DMS114 treated with DMSO at 0.1 percent for 48 hours (cell line): ENCODE data around the gene TP53AIP1.

Experiments
- DNase-seq: peaks from one replicate; lab custom pipeline; 2025; ENCODE audit not compliant: unreplicated experiment; lab: John Stamatoyannopoulos, UW

TP53AIP1 gene

DNA sequence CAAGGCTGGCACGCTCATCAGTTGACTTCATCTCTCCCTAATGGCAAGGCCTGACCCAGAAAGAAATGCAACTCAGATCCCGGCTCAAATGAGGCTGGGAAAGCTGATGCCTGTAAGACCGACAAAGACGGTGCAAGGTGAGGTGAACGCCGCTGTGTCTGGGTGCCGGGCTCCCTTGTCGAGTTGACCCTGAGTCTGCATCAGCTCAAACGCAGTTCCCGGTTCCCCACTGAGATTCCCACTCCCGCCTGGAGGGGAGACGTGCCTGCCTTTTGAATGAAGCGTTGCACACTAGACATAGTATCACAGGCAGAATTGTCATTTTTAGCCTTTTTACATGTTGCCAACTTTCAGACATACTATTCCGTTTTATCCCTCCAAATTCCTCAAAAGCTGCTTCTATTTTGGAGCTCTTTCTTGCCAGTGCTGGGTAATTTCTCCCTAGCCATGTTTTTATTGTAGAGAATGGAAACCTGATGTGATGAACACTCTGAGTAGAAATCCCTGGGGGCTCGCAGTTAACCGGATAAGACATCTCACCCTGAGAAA, 831 bp upstream of the TP53AIP1 start:
- DNase-seq = no peak

DNA sequence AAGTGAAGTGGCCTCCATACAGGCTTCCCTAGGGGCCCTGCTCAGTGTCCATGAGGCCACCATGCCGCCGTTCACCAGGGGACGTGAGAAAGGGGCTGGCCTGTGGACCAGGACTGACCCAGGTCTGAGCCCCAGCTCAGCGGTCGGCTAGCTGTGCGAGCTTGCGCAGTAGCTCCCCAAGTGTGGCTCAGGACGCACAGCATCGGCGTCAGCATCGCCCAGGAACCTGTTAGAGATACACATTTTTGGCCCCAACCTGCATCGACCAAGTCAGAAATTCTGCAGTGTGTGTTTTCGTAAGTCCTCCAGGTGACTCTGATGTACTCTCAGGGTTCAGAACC, 429 bp downstream of the TP53AIP1 start:
- DNase-seq = no peak

DNA sequence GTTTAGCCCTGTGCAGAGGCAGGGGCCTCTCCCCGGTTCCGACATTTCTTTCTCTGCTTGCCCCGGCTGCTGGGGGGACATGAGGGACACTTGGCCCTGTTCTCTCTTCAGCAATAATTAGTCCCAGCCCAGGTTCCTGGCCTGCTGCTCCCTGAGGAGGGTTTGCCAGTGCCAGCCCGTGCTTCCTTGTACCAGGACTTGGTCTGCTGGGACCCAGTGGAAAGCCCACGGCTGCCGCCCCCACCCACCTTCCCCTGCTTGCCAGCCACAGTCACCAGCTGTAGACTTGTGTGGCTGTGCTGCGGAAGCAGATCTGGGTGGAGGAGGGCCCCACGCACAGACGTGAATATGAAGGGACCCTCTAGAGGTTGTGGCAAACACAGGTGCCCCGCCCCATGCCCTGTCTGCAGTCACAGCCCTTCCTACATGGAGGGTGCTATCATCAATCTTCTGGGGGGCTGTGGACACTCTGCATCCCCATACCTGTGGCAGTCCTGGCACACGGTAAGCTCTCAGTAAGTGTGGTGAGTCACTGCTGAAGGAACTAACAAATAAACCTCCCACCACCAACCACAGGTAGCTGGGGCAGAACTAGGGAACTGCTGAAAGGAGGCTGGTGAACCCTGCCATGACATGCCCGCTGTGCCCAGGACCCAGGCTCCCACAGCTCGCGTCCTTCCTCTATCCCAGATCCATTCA, 949 bp downstream of the TP53AIP1 start:
- no peak for DNase-seq

DNA sequence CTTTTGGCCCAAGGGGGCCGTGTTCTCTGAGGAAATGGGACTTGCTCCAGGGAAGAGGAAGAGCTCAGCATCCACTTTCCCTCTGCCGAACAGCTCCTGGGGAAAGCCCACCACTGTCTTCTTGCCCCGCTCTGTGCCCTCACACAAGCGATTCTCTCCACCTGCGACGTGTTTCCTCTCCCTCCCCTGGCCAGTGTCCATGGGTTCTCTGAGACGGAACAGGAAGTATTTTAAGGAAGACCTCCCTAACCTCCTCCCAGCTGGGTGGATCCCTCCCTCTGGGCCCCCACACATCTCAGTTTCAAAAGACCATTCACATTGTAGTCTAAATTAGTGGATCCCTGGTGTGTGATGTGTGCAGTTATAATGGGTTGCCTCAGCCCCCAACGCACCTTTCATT, 1.6 kb downstream of the TP53AIP1 start:
- DNase-seq = no peak

DNA sequence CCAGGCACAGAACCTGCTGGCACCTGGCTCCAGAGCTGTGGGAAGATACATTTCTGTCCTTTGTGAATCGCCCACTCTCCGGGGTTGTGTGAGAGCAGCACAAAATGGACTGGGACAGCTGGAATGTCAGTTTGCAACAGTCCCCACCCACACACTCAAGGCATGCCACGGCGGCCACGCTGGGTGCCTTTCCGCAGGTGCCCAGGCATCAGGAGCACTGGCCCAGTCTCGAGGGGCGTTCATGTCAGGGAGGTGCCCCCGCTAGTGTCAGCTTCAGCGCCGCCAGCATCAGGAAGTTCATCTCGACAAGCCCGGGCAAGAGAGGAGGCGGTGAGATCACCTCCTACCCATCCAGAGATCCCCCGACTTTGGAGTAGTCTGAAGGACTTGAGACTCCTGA, 2.1 kb downstream of the TP53AIP1 start:
- DNase-seq = no peak

DNA sequence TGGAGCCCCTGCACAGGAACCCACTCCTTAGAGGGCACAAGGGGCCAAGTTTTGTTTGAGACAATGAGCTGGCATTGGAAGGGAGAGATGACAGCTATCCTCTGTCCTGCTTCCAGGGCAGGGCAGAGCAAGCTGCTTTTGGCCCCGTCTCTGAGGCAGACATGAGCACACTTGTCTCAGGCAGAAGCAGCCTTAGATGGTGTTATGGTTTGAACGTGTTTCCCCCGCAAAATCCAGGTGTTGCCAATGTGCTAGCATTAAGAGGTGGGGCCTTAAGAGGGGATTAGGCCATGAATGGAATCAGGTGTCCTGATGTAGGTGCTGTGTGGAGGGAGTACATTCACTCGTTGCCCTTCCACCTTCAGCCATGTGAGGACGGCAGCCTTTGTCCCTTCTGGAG, 2.5 kb downstream of the TP53AIP1 start:
- no peak for DNase-seq

DNA sequence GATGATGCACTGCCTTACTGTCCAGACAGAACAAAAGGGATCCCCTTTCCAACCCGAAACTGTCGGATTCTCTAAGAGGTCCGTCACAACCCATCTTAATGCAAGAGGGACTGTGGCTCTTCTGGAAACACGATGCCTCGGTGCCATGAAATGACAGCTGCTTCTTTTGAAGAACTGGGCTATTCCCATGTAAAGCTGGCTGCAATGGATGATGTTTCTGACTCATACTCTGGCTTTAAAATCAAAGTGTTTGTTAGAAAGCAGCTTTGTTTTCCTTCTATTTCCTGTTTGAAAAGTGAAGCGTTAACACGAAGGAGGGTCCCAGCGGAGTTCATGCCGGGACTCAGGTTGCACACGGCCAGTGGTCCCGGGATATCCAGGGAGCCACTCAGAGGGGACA, 3.1 kb downstream of the TP53AIP1 start:
- DNase-seq = no peak

DNA sequence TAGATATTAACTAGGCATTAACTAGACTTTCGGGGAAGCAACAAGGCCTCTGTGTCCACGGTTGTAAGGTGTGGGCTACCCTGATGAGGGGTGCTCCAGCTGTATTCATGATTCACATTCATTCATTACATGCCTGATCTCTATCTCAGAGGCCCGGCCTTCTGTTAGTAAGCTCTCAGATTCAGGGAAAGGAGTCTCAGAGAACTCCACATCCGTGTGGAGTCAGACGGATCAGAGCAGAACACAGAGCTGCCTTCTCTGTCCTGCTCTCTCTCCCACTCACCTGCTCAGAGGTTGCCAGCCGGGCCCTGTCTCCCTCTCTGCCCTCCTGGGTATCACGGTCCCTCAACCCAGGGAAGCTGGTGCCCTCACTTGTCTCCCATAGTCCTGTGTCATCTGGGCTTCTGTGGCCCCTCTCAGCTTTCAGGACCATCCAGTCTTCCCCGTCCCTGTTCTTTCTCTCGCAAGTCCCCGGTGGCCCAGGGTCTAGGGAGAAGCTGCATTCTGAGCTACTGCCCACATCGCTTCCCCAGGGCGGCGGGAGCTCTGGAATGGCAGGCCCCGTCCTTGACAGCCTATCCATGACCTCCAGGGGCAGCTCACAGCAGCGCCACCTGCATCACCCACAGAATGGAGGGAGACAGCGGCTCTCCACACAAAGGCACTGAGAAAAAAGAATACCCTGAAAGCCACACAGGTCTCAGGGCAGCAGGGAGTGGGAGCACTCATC, 4.3 kb downstream of the TP53AIP1 start:
- no peak for DNase-seq

DNA sequence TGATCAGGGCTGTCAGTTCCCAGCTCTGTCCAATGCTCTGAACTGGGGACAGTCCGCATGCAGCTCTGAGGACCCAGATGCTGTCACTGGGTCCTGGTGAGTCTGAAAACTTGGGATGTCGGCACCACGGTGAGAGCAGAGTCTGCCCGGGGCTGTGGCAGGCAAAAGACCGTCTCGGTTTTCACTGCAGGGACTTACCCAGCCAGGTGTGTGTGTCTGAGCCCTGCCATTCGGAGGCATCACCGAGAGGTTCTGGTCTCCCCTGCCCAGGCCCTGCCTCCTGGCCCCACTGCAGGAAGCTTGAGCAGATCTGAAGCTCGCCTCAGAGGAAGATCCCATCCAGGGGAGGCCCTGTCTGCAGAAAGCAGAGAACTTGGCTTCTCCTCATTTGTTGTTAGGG, 5.2 kb downstream of the TP53AIP1 start:
- no peak for DNase-seq

DNA sequence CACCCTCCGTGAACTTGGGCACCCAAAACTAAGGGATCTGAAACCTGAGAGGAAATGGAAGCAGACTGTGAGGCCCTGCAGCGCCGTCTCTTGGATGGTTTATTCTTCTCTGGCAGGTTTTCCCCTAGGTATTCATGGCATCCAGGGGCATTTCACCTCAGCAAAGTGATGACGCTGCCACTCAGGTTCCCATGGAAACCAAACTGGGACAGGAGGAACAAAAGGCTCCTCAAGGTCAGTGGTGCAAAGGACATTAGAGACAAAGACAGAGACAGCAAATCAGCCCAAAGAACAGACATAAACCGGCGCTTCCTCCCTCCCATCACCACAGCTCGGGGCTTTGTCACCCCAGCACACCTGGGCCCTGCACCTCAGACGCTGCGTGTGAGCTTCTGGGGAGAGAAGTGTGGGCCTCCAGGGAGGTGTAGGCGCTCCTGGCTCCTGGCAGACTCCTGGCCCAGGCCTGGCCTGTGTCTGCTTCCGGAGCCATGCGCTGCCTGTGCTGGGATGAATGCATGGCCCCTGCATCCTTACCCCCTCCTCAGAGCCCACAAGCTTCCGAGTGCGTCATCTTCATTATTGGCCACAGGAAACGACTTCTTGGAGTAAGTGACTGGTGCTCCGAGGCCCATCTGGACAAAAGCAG, 5.9 kb downstream of the TP53AIP1 start:
- no peak for DNase-seq

DNA sequence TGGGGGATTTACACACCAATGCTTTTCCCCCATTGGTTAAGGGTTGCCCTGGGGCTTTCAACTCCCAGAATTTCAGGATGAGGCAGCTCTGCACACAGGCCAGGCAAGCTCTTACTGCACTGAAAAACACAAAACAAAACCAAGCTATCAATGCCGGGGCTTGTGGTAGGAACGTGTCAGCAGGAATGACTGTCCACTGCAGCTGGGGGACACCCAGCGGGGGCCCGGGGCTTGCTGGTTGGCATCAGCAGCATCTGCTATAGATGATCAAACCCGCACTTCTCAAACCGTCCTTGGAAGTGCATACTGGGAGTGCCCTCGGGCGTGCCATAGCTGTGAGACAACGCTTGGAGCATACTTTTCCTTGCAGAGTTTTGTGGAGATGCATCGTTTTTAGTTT, 7.7 kb downstream of the TP53AIP1 start:
- no peak for DNase-seq

DNA sequence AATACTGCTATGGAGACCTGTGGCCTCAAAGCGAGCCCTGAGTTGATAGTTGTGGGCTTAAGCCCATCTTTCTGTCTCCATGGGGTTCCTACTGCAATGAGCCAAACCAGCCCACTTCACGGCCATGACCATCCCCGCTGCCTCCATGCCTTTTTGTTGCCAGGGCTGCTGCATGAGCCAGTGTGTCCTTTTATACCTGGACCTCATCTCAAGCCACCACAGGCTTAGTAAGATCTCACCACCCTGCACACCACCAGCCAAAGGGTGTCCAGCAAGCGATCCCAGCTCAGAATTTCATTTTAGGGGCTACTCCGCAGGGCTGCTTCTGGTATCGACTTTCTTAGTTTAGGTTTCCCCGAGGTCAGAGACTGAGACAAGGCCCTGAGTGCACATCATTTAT, 8.3 kb downstream of the TP53AIP1 start:
- no peak for DNase-seq

DNA sequence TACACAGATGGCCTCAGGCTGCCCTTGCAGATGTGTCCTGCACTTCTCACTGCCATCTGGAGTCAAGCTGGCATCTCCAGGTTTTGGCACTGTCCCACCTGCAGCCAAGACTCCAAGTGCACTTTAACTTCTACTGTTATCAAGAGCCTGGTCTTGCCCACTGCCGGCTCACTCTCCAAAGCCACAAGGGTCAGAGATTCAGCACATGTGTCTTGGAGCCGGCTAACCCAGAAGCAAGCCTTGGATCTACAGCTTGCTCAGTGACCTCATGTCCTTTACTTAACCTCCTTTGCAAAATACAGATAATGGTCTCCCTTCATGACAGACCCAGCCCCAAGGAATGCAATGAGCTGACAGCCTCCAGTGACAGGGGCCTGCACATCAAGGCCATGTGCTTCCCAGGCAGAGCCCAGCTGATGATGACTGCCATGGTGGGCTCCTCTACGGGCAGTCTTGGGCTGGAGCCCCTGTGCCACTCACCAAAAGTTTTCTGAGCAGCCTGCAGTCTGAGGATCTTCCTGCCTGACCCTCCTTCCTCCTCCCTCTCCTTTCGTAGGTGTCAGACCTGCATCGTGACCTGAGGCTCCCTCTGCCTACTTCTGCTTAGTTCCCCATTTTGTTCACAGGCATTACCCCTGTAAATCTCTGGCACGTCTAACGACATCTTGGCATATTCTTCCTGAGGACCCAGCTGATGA, 9.0 kb downstream of the TP53AIP1 start:
- no peak for DNase-seq

DNA sequence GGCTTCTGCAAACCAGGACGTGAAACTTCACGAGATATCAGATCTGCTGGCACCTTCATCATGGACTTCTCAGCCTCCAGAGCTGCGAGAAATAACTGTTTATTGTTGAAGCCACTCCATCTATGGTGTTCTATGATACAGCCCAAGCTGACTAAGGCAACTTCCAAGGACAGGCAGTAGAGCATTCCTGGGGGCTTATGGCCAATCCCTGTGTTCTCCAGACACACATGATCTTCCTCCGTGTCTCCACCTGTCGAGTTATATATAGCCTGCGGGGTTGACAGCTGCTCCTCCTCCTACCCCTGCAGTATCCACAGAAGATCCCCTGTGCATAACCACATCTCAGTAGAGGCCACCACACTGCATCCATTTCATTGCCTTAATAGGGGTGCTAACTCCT, 11.0 kb downstream of the TP53AIP1 start:
- DNase-seq = no peak

DNA sequence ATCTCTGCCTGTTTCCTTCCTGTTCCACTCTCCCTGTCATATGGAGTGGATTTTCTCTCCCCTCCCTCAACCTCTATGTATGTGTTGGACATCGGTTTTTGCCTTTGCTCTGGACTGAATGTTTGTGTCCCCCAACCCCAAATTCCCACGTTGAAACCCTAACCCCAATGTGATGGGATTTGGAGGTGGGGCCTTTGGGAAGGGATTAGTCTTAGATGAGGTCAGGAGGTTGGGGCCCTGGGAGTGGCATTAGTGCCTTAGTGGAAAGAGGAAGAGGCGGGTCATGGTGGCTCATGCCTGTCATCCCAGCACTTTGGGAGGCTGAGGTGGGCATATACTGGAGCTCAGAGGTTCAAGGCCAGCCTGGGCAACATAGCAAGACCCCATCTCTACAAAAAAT, 11.6 kb downstream of the TP53AIP1 start:
- DNase-seq = no peak

DNA sequence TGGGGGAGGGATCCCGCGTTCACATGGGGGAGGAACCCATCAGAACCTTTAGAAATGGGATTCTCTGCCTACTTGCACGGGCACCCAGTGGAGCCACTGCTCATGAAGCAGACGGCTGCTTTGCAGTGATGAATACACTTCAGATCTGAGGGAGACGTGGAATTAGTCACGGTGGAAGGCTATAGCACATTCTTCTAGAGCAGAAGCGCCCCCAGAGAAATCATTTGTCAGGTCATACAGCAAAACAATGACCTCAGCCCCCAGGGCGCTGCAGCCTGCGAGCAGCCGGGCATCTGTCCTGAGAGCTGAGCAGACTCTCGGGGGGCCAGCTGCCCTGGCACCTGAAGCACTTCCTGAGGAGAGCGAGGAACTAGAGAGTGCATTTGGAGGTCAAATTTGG, 12.7 kb downstream of the TP53AIP1 start:
- DNase-seq = no peak

DNA sequence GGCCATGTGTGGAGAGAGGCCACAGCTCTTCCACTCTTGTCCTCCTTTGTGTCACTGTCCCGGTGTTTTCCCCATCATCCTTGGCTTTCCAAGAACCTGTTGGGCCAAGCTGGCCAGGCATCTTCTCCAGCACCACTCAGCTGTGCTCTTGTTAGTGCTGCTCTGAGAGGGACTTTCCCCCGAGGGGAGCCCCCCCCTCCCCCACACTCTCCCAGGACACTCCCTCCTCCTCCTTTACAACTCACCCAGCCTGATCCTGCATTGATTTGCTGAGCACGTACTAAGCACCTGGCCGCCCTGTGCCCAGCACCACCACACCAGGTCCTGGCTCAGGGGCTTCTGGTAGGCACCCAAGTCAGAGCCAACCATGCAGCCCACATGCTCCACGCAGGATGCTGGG, 13.2 kb downstream of the TP53AIP1 start:
- no peak for DNase-seq

DNA sequence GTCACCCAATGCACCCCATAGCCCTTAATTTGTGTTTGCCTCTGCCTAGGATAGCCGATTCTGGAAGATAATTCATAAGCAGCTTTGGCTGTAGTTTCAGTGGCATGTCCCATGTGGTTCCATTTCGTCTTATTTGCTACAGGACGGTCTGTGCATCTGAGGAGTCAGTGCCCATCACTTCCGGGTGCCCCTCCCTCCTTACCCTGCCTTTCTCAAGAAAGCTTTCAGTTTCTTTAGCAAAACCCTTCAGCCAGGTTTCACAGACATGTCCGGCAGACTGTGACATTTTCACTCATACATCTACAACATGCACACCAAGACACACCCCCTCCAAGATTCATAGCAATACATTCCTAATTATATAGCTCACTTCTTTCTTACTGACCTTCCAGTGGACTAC, 14.3 kb downstream of the TP53AIP1 start:
- no peak for DNase-seq

DNA sequence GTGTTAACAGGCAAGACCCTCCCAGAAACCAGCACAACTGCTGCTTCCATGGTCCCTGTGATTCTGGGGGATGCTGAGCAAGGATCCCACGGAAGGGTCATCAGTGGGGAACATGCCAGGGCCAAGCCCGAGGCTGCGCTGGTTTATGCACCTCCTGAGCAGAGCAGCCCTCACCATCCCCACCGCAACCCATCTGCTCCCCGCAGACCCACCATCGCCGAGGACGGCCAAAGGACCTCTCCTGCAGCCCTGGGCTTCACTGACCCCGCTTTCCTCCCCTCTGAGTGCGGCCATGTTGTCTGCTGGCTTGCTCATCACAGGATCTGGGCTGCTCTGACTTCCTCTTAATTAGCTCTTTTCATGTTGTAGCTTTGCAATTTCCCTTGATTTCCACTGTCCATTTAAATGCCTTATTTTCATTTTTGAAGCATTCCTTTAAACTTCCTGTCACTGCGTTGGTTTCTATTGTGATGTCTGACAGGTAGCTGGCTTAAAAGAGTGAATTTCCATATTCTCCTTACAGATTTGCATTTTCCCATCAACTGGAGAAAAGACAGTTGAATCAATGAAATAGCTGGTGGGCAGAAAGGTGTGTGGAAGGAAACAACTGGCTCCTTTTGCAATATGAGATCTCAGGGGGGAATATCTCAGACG, 14.9 kb downstream of the TP53AIP1 start:
- DNase-seq = no peak

DNA sequence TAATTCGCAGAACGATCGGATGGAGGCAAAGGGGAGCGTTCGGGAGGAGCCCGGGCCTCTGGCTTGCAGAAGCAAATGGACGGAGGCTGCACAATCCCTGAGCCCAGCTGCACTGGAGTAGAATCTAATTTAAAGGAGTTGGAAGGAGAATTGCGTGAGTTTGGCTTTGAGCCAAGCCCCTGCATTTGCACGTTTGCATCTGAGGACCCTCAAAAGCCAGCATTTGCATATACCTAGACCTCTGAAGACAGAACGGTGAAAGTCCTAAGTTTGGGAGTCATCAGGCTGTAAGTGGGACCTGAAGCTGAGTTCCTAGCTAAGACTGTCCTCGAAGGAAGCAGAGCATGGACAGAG, 15.6 kb downstream of the TP53AIP1 start:
- no peak for DNase-seq

DNA sequence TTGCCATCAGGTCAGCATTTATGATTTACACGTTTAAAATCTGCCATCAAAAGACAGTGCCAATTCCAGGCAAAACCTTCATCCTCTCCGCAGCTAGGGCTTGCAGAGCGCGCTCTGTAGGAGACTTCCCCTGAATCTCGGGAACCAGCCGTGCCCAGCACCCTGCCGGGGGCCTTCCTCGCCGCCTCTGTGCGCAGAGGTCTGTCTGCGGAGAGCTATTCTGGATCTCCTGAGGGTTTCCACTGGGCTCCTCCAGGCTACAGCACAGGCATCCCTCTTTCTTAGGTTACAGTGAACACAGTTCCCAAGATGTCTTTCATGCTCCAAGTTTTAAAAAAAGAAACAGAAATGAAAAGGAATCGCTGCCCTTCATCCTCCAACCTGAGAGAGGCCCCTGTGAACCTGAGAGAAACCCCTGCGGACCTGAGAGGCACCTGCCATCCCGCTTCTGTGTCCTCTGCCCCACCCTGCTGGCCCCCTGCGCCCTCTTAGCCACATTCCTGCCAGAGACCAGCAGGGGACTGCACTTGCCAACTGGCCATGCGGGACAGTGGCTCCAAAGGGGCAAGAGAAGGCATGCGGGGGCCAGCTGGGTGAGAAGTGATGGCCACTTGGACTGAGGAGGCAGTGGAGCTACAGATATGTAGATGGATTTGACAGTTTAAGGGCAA, 16.1 kb downstream of the TP53AIP1 start:
- DNase-seq = no peak
